ENCODE results near the gene TUBB3.
"Not testable (repeated sequence)": the region's sequence is repeated elsewhere in the genome, so short reads cannot be mapped to it uniquely, and the experiment has no call there.

Gene TUBB3

DNA sequence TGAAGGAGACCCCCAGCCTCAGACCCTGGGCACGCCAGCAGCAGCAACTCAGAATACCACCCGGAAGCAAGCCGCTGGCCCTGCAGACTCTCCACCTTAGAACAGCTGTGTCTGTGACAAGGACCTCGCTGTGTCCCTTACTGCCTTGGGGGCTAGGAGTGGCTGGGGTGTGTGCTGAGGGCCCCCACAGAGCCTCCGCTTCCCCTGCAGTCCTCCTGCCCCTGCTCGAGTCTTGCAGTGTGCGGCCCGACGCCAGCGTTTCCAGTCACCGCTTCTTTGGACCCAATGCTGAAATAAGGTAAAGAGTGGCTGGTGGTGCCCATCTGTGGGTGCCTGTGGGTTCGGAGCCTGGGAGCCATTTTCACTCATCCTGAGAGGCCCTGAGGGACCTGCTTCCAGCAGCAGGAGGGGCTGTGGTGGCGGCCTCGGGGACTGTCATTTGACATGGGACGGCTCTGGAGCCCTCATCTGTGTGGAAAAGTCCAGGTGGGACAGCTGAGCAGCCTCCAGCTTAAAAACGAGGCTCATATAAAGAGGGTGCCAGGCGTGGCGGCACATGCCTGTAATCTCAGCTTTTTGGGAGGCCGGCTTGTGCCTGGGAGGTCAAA lies 19.1 kb upstream of the TUBB3 start:
- DNase-seq = no peak

DNA sequence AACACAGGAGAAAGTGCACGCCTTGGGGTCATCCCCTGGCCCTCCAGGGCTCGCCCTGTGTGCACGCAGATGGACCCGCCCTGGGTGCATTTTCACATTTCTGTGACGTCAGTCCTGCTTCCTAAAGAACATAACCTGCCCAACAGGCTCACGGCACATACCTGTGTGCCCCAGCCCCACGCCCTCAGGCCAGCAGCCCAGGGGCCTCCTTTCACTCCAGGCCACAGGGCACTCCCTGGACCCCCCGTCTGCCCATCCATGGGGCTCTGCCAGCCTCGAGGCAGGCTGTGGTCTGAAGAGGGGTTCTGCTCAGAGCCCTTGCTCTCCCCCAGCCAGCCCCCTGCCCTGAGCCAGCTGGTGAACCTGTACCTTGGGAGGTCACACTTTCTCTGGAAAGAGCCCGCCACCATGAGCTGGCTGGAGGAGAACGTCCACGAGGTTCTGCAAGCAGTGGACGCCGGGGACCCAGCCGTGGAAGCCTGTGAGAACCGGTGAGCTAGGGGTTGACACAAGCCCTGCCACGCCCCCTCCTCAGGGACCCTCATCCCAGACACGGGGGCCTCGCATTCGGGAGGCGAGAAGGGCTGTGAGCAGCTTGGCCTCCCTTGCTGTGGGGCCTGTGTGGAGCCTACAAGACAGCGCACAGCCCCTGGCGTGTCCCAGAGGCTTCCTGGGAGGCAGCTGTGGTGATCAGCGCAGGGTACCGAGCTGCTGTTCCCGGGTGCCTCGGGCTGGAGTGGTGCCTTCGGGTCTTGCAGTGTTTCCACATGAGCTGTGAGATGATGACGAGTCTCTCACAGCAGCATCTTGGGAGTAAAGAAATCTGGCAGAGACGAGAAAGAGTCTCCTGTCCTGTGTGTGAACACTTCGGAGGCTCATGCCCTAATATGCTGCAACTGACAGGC lies 18.3 kb upstream of the TUBB3 start:
- DNase-seq = no peak

GRCh38 chr16:89905511-89906139 lies 17.5 kb upstream of the TUBB3 start:
- no peak for DNase-seq

DNA sequence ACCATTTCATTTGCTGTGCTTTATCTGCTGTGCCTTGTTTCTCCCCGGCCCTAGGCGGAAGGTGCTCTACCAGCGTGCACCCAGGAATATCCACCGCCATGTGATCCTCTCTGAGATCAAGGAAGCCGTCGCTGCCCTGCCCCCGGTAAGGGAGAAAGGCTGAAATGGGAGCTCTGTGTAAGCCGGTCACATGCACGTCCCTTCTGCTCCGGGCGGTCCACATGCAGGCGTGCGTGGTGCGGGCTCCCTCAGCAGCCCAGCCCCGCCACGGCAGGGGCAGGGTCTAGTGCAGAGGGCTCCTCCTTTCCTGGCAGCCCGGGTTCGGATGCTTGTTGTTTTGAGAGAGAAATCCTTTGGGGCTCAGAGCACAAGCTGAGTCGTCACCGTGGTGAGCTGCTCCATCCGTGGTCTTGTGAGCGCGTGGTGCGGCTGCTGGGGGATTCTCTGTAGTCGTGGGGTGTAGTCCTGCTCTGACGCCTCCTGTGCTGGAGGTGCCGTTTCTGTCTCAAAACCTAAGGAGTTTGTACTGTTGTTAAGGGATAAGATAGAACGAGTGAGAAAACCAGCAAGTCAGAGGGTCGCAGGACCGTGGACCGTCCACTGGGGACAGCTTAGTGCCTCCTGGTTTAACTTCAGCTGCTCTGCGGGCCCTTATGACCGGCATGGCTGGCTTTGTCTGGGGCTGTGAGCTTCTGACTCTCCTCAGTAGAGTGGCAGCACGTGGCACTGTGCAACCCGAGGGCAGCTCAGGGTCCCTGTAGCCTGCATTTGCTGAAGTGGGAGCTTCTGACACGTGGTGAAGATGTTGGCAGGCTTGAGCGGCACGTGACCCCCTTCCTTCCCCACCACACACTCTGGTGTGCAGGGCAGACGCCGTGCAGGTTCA lies 16.8 kb upstream of the TUBB3 start:
- DNase-seq = no peak

GRCh38 chr16:89907055-89907814 lies 15.9 kb upstream of the TUBB3 start:
- no peak for DNase-seq

GRCh38 chr16:89908236-89908635 lies 14.9 kb upstream of the TUBB3 start:
- no peak for DNase-seq

GRCh38 chr16:89909777-89910716 lies 13.1 kb upstream of the TUBB3 start:
- peak; percentile 63 to 71 for DNase-seq

GRCh38 chr16:89910717-89911354 lies 12.3 kb upstream of the TUBB3 start:
- no peak for DNase-seq

DNA sequence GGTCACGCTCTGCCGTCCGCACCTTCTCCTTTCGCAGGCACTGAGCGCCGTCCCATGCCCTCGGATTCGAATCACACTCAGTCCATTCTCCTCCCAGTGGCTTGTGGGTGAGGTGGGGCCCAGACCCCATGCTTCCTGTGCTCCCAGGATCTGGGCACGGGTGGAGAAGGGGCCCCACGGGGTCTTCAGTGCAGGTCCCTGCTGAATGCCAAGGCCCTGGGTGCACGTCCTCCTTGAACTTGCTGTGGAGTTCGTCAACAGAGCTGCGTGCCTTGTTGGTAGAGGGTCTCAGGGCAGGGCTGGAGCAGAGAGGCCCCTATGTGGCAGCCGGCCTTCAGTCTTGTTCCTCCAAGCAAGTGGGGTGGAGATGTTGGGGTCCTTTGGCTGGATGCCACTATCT lies 11.8 kb upstream of the TUBB3 start:
- DNase-seq = no peak

DNA sequence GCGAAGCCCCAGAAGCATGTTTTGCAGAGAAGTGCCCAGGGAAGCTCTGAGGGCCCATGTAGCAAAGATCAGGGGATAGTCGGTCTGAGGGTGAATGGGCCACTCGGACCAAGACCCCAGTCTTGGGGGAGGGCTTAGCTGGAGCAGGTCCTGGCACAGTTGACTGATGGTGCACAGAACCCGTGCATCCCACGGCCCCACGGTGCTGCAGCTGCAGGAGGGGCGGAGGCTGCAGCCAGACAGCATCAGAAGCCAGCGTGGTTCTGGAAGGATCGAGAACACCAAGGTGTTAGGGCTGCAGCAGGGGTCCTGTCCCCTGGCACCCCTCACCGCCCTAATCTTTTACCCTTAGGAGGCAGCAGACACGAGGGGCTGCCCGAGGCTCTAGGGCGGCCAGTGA lies 11.0 kb upstream of the TUBB3 start:
- DNase-seq = no peak

DNA sequence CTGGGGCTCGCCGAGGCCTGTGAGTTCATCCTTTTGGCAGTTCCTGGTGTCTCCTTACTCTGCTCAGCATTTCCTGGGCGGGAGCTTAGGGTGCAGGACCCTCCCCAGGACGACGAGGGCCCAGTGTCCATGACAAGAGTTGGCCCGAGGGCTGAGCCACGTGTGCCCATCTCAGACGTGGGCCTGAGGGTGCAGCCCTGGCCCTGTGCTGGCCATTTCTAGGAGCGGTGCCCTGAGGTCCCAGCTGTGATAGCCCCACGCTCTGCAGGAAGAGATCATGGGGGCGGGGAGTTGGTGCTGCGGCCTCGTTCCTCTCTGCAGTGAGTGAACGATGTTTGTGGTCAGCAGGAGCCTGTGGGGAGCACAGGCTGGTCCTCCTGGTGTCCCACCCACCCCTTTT lies 10.5 kb upstream of the TUBB3 start:
- DNase-seq = no peak

DNA sequence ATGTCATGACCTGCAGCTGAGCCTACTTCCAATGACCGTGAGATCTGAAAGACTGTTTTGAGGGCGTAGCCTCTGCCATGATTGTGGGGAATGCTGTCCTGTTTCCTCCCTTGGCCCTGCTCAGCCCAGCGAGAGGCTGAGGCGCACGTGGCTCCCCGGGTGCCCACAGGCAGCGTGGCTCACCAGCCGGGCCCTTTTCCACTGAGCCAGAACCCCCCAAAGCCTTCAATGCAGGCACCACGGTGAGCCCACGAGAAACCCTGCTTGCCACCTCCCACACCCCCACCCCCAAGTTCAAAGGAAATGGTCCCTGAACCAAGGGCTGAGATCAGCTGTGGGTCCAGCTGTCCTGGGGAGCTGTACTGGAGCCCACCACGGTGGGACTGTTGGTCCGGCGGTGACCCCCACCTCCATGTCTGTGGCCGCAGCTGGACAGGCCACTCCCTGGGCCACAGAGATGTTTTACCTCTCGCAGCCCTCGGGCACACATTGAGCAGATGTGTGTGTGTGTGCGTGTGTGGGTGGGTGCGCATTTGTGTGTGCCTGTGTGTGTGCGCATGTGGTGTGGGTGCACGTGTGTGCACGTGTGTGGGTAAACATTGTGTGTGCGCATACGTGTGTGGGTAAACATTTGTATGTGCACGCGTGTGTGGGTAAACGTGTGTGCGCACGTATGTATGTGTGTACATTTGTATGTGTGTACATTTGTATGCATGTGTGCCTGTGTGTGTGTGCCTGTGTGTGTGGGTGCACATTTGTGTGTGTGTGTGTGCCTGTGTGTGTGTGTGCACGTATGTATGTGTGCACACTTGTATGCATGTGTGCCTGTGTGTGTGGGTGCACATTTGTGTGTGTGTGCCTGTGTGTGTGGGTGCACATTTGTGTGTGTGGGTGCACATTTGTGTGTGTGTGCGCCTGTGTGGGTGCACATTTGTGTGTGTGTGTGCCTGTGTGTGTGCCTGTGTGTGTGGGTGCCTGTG lies 9.4 kb upstream of the TUBB3 start:
- DNase-seq = no peak

DNA sequence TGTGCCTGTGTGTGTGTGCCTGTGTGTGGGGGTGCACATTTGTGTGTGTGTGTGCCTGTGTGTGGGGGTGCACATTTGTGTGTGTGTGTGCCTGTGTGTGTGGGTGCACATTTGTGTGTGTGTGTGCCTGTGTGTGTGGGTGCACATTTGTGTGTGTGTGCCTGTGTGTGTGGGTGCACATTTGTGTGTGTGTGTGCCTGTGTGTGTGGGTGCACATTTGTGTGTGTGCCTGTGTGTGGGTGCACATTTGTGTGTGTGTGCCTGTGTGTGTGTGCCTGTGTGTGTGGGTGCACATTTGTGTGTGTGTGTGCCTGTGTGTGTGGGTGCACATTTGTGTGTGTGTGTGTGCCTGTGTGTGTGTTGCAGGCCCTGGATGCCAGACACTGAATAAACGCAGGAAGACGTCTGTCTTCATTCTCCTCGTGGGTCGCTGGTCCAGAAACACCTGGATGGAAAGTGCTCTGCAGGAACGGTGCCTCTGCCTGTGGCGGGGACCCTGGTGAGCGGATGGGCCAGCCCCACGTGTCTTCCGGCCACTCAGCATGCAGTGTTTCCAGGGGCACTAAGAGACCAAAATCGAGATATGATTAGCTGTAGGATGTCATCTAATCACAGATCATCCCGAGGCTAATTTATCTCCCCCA lies 8.4 kb upstream of the TUBB3 start:
- not testable (repeated sequence) for DNase-seq

- DNase-seq = no peak
Observed at GRCh38 chr16:89915303-89916232, 7.6 kb upstream of the TUBB3 start.

GRCh38 chr16:89917773-89918452 lies 5.2 kb upstream of the TUBB3 start:
- DNase-seq = no peak

DNA sequence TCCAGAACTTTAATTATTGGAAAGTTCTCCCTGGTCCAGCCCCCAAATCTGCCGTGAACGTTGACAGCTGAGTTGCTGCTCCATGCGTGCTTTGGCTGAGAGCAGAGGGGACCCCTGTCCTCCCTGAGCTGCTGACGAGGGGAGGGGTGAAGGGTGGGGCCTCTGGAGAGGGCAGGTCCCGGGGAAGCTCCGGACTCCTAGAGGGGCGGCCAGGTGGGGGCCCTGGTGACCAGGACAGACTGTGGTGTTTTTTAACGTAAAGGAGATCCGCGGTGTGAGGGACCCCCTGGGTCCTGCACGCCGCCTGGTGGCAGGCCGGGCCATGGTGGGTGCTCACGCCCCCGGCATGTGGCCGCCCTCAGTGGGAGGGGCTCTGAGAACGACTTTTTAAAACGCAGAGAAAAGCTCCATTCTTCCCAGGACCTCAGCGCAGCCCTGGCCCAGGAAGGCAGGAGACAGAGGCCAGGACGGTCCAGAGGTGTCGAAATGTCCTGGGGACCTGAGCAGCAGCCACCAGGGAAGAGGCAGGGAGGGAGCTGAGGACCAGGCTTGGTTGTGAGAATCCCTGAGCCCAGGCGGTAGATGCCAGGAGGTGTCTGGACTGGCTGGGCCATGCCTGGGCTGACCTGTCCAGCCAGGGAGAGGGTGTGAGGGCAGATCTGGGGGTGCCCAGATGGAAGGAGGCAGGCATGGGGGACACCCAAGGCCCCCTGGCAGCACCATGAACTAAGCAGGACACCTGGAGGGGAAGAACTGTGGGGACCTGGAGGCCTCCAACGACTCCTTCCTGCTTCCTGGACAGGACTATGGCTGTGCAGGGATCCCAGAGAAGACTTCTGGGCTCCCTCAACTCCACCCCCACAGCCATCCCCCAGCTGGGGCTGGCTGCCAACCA lies 4.4 kb upstream of the TUBB3 start, which contains the start of gene MC1R:
MC1R (plus strand) TSS at position 410 of the 895 bp plus-strand sequence; CDS start at position 807, 397 bp downstream.
- no peak for DNase-seq

Data from hippocampal formation (tissue), 2 donors.